HEK293 (cell line): ENCODE results near the gene TDRD10.

Experiments
- CTCF ChIA-PET: fragments of 350-600 bp; formaldehyde crosslinking; extraction: SDS; loops from one replicate; lab custom pipeline; 2021; ENCODE audit warnings: antibody characterized with exemption; lab: Yijun Ruan, JAX
- POLR2A ChIA-PET: fragments of 300-600 bp; formaldehyde crosslinking; extraction: SDS; loops from one replicate; lab custom pipeline; 2020; ENCODE audit warnings: antibody characterized with exemption, inconsistent platforms; lab: Yijun Ruan, JAX
- H3K27ac ChIP-seq: fragments of 200-500 bp; sonication (Bioruptor generic); 2 replicates; pipeline ENCODE4 v1.5.1; 2014; ENCODE audit warnings: low read depth, low read length, control low read depth, inconsistent platforms; ENCODE audit errors: extremely low read depth
- H3K36me3 ChIP-seq, 2 experiments: fragments of 200-500 bp in 1 of 2; sonication (Bioruptor generic) in 1 of 2; 1 replicate in 1 of 2; 2 replicates in 1 of 2; pipeline ENCODE4 v1.5.1; 2014 to 2017; ENCODE audit warnings: inconsistent platforms in 2 of 2, low read length in 2 of 2; ENCODE audit not compliant: control insufficient read depth in 2 of 2, insufficient read depth in 1 of 2
- H3K4me1 ChIP-seq: fragments of 200-500 bp; sonication (Bioruptor generic); 2 replicates; pipeline ENCODE4 v1.5.1; 2014; ENCODE audit warnings: mild to moderate bottlenecking, low read length, inconsistent platforms; ENCODE audit not compliant: control insufficient read depth, insufficient read depth
- H3K4me3 ChIP-seq: 2 replicates; pipeline ENCODE4 v1.5.1; 2011; ENCODE audit warnings: low read depth, mild to moderate bottlenecking, control low read depth, low read length, moderate library complexity
- H3K9me3 ChIP-seq: fragments of 200-500 bp; sonication (Bioruptor generic); 2 replicates; pipeline ENCODE4 v1.5.1; 2014; ENCODE audit warnings: low read depth, low read length, inconsistent platforms; ENCODE audit not compliant: control insufficient read depth, insufficient read depth
- EGR2 ChIP-seq: fragments of 450-650 bp; formaldehyde crosslinking; IDR thresholded peaks from 2 replicates; pipeline ENCODE4 v1.5.1; 2016; ENCODE audit warnings: low read depth, missing biosample characterization, missing genetic modification characterization
- GFI1B ChIP-seq: fragments of 450-650 bp; formaldehyde crosslinking; IDR thresholded peaks from 2 replicates; pipeline ENCODE4 v1.5.1; 2016; ENCODE audit warnings: missing biosample characterization, missing genetic modification characterization
- IKZF3 ChIP-seq: fragments of 450-650 bp; IDR thresholded peaks from 2 replicates; pipeline ENCODE4 v1.5.0; 2018; ENCODE audit warnings: missing biosample characterization, mild to moderate bottlenecking, missing genetic modification characterization, moderate library complexity
- KLF1 ChIP-seq: fragments of 450-650 bp; formaldehyde crosslinking; IDR thresholded peaks from 2 replicates; pipeline ENCODE4 v1.5.1; 2016; ENCODE audit warnings: missing biosample characterization, missing genetic modification characterization
- MYNN ChIP-seq: fragments of 450-650 bp; formaldehyde crosslinking; IDR thresholded peaks from 2 replicates; pipeline ENCODE4 v1.5.1; 2016; ENCODE audit warnings: missing biosample characterization, missing genetic modification characterization, borderline replicate concordance
- RBAK ChIP-seq: fragments of 450-650 bp; formaldehyde crosslinking; IDR thresholded peaks from 2 replicates; pipeline ENCODE4 v1.5.1; 2016; ENCODE audit warnings: missing biosample characterization, missing genetic modification characterization
- SP2 ChIP-seq: fragments of 450-650 bp; formaldehyde crosslinking; IDR thresholded peaks from 2 replicates; pipeline ENCODE4 v1.5.1; 2016; ENCODE audit warnings: missing biosample characterization, missing genetic modification characterization
- ZBTB17 ChIP-seq: fragments of 450-650 bp; formaldehyde crosslinking; IDR thresholded peaks from 2 replicates; pipeline ENCODE4 v1.5.1; 2016; ENCODE audit warnings: missing biosample characterization, missing genetic modification characterization
- ZBTB21 ChIP-seq: fragments of 450-650 bp; formaldehyde crosslinking; IDR thresholded peaks from 2 replicates; pipeline ENCODE4 v1.5.1; 2017; ENCODE audit warnings: missing biosample characterization, missing genetic modification characterization
- ZFHX2 ChIP-seq: fragments of 450-650 bp; formaldehyde crosslinking; conservative IDR thresholded peaks from 2 replicates; pipeline ENCODE4 v1.5.1; 2016; ENCODE audit warnings: missing biosample characterization, missing genetic modification characterization
- ZFP37 ChIP-seq: fragments of 450-650 bp; formaldehyde crosslinking; IDR thresholded peaks from 2 replicates; pipeline ENCODE4 v1.5.1; 2016; ENCODE audit warnings: missing biosample characterization, missing genetic modification characterization
- ZIC2 ChIP-seq: fragments of 450-650 bp; formaldehyde crosslinking; IDR thresholded peaks from 2 replicates; pipeline ENCODE4 v1.5.1; 2016; ENCODE audit warnings: missing biosample characterization, missing genetic modification characterization
- ZNF114 ChIP-seq: fragments of 450-650 bp; formaldehyde crosslinking; IDR thresholded peaks from 2 replicates; pipeline ENCODE4 v1.5.0; 2017; ENCODE audit warnings: missing biosample characterization, missing genetic modification characterization
- ZNF157 ChIP-seq: fragments of 450-650 bp; formaldehyde crosslinking; IDR thresholded peaks from 2 replicates; pipeline ENCODE4 v1.5.1; 2016; ENCODE audit warnings: missing biosample characterization, missing genetic modification characterization
- ZNF350 ChIP-seq: fragments of 450-650 bp; formaldehyde crosslinking; IDR thresholded peaks from 2 replicates; pipeline ENCODE4 v1.5.0; 2017; ENCODE audit warnings: missing biosample characterization, mild to moderate bottlenecking, missing genetic modification characterization
- ZNF529 ChIP-seq: fragments of 450-650 bp; formaldehyde crosslinking; IDR thresholded peaks from 2 replicates; pipeline ENCODE4 v1.5.1; 2017; ENCODE audit warnings: missing genetic modification characterization, missing biosample characterization; ENCODE audit not compliant: insufficient replicate concordance
- ZNF600 ChIP-seq: fragments of 450-650 bp; formaldehyde crosslinking; IDR thresholded peaks from 2 replicates; pipeline ENCODE4 v1.5.1; 2016; ENCODE audit warnings: missing biosample characterization, missing genetic modification characterization
- ZNF610 ChIP-seq: fragments of 450-650 bp; formaldehyde crosslinking; IDR thresholded peaks from 2 replicates; pipeline ENCODE4 v1.5.1; 2016; ENCODE audit warnings: missing biosample characterization, missing genetic modification characterization, borderline replicate concordance
- ZNF76 ChIP-seq: fragments of 450-650 bp; formaldehyde crosslinking; IDR thresholded peaks from 2 replicates; pipeline ENCODE4; 2016; ENCODE audit warnings: low read depth, missing biosample characterization, missing genetic modification characterization, borderline replicate concordance
- ZNF776 ChIP-seq: fragments of 450-650 bp; formaldehyde crosslinking; IDR thresholded peaks from 2 replicates; pipeline ENCODE4 v1.5.0; 2017; ENCODE audit warnings: missing biosample characterization, missing genetic modification characterization, borderline replicate concordance
- TF ChIP-seq, protein P1 (sequence below): fragments of 450-650 bp; formaldehyde crosslinking; IDR thresholded peaks from 2 replicates; pipeline ENCODE4 v1.5.1; 2016; ENCODE audit warnings: missing biosample characterization, missing genetic modification characterization
- TF ChIP-seq, protein P2 (sequence below): fragments of 450-650 bp; formaldehyde crosslinking; IDR thresholded peaks from 2 replicates; pipeline ENCODE4 v1.5.1; 2016; ENCODE audit warnings: missing biosample characterization, missing genetic modification characterization
- TF ChIP-seq, protein P3 (sequence below): fragments of 450-650 bp; formaldehyde crosslinking; IDR thresholded peaks from 2 replicates; pipeline ENCODE4 v1.5.1; 2016; ENCODE audit warnings: missing biosample characterization, missing genetic modification characterization
- TF ChIP-seq, protein P4 (sequence below): fragments of 450-650 bp; formaldehyde crosslinking; IDR thresholded peaks from 2 replicates; pipeline ENCODE4 v1.5.1; 2016; ENCODE audit warnings: missing biosample characterization, missing genetic modification characterization

The TDRD10 gene

DNA sequence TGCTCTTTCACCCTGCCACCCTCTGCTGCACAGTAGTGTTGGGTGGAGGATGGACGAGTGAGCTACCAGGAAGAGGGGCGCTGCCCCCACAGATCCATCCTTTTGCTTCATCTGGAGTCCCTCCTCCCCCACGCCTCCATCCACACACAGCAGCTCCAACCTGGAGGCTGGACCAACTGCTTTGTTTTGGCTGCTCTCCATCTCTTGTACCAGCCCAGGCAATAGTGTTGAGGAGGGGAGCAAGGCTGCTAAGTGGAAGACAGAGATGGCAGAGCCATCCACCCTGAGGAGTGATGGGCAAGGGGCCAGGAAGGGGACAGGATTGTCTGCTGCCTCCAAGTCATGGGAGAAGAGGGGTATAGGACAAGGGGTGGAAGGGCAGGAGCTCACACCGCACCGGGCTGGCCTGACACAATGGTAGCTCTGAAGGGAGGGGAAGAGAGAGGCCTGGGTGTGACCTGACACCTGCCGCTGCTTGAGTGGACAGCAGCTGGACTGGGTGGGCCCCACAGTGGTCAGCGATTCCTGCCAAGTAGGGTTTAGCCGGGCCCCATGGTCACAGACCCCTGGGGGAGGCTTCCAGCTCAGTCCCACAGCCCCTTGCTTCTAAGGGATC is 74.0 kb downstream of the TDRD10 start:
- no peak for TF ChIP-seq KLF1
- no peak for TF ChIP-seq IKZF3 (tag by site-specific recombination)
- peak; percentile 67 for TF ChIP-seq ZBTB17
- TF ChIP-seq MYNN, result no peak
- TF ChIP-seq, protein P1, sequence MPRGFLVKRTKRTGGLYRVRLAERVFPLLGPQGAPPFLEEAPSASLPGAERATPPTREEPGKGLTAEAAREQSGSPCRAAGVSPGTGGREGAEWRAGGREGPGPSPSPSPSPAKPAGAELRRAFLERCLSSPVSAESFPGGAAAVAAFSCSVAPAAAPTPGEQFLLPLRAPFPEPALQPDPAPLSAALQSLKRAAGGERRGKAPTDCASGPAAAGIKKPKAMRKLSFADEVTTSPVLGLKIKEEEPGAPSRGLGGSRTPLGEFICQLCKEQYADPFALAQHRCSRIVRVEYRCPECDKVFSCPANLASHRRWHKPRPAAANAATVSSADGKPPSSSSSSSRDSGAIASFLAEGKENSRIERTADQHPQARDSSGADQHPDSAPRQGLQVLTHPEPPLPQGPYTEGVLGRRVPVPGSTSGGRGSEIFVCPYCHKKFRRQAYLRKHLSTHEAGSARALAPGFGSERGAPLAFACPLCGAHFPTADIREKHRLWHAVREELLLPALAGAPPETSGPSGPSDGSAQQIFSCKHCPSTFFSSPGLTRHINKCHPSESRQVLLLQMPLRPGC (tag by site-specific recombination), result no peak
- peak; percentile 45 for TF ChIP-seq ZFHX2
- TF ChIP-seq ZNF600 (tag by site-specific recombination), result 0 out of 2 replicates have a peak, but pooled peaks have one; percentile 12
- TF ChIP-seq SP2, result no peak
- peak; percentile 33; the same call in 1 of the 2 replicates for TF ChIP-seq EGR2 (tag by site-specific recombination)
- TF ChIP-seq ZNF114 (tag by site-specific recombination), result no peak
- TF ChIP-seq ZNF529, result no peak
- TF ChIP-seq, protein P2, sequence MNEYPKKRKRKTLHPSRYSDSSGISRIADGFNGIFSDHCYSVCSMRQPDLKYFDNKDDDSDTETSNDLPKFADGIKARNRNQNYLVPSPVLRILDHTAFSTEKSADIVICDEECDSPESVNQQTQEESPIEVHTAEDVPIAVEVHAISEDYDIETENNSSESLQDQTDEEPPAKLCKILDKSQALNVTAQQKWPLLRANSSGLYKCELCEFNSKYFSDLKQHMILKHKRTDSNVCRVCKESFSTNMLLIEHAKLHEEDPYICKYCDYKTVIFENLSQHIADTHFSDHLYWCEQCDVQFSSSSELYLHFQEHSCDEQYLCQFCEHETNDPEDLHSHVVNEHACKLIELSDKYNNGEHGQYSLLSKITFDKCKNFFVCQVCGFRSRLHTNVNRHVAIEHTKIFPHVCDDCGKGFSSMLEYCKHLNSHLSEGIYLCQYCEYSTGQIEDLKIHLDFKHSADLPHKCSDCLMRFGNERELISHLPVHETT (tag by site-specific recombination), result no peak
- ChIA-PET CTCF (interaction anchor here (0.6 to 1.2 kb wide), 5 partner anchors 10 to 23 kb away, joined by 3 to 5 read pairs (median 3); no protein-coding TSS in a partner anchor), POLR2A (interaction anchor here (0.8 kb wide), 1 partner anchor 16 kb away, joined by 3 read pairs; no protein-coding TSS in a partner anchor)
- H3K36me3 ChIP-seq, result peaks cover 3 to 44% of the 10 kb centered on the region in 2 experiments
- H3K9me3 ChIP-seq, result no peaks in the 10 kb centered on the region
- peaks cover 6% of the 10 kb centered on the region; the same call in 1 of the 2 replicates for H3K4me1 ChIP-seq
- H3K4me3 ChIP-seq, result no peak overlapping the region
- no peak overlapping the region for H3K27ac ChIP-seq

DNA sequence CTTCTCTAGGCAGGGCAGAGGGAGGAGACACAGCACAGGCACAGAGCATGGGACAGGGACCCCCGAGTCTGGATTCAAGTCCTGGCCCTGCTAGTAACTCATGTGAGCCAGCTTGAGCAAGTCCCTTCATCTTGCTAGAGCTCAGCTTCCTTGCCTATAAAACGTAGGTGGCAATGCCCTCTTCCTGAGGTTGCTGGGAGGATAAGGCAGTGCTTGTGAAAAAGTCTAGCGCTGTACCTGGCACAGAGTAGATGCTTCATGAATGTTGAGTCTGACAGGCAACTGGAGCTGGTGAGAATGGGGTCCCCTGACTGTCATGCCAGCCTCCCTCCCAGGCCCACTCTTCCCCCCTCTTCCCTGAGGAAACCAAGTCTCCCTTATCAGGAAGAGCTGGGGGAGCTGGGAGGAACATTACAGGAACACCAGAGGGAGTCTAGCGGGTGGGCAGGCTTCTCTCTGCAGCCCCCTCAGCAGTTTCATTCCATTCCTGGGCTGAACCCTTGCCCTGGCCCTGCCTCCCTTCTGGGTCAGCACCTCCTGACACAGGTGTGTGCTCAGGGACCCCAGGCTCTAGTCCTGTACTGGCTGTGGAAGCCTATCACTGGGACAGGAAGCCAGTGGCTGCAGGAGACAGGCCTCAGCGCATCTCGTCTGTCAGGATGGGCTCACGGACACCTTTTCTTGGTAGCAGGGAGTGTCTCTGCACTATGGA is 75.5 kb downstream of the TDRD10 start:
- ChIA-PET POLR2A (interaction anchor here (0.9 kb wide), 1 partner anchor 10 kb away, joined by 3 read pairs; the partner anchor contains the start of gene CHRNB2), CTCF (interaction anchor here (1.4 to 1.9 kb wide), 2 partner anchors 18 to 43 kb away, joined by 4 to 6 read pairs; no protein-coding TSS in a partner anchor)
- H3K27ac ChIP-seq, result no peak overlapping the region
- no peak overlapping the region for H3K4me3 ChIP-seq
- H3K36me3 ChIP-seq, result peaks cover 14 to 58% of the 10 kb centered on the region in 2 experiments
- H3K4me1 ChIP-seq, result peaks cover 6% of the 10 kb centered on the region; the same call in 1 of the 2 replicates
- no peaks in the 10 kb centered on the region for H3K9me3 ChIP-seq
- no peak for TF ChIP-seq ZNF76
- no peak for TF ChIP-seq GFI1B
- TF ChIP-seq, protein P3, sequence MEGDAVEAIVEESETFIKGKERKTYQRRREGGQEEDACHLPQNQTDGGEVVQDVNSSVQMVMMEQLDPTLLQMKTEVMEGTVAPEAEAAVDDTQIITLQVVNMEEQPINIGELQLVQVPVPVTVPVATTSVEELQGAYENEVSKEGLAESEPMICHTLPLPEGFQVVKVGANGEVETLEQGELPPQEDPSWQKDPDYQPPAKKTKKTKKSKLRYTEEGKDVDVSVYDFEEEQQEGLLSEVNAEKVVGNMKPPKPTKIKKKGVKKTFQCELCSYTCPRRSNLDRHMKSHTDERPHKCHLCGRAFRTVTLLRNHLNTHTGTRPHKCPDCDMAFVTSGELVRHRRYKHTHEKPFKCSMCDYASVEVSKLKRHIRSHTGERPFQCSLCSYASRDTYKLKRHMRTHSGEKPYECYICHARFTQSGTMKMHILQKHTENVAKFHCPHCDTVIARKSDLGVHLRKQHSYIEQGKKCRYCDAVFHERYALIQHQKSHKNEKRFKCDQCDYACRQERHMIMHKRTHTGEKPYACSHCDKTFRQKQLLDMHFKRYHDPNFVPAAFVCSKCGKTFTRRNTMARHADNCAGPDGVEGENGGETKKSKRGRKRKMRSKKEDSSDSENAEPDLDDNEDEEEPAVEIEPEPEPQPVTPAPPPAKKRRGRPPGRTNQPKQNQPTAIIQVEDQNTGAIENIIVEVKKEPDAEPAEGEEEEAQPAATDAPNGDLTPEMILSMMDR, result no peak
- TF ChIP-seq RBAK (tag by site-specific recombination), result no peak
- TF ChIP-seq, protein P4, sequence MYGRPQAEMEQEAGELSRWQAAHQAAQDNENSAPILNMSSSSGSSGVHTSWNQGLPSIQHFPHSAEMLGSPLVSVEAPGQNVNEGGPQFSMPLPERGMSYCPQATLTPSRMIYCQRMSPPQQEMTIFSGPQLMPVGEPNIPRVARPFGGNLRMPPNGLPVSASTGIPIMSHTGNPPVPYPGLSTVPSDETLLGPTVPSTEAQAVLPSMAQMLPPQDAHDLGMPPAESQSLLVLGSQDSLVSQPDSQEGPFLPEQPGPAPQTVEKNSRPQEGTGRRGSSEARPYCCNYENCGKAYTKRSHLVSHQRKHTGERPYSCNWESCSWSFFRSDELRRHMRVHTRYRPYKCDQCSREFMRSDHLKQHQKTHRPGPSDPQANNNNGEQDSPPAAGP (tag by site-specific recombination), result no peak
- TF ChIP-seq ZFP37 (tag by site-specific recombination), result no peak
- no peak for TF ChIP-seq ZNF157 (tag by site-specific recombination)
- no peak for TF ChIP-seq ZBTB21 (tag by site-specific recombination)
- TF ChIP-seq ZNF114 (tag by site-specific recombination), result no peak
- TF ChIP-seq ZNF610, result no peak
- no peak for TF ChIP-seq ZNF350 (tag by site-specific recombination)
- no peak for TF ChIP-seq ZIC2 (tag by site-specific recombination)
- TF ChIP-seq ZNF776 (tag by site-specific recombination), result no peak
- TF ChIP-seq, protein P1 (tag by site-specific recombination), result no peak
